K562 treated with DMSO at 1 percent for 4 hours (cell line): ENCODE results near the gene FPR1. TPM values are rescaled to one million over a fixed set of nuclear protein-coding genes. Genes with fewer than 3 reads are reported as not detected.

ENCODE experiments used
- total RNA-seq: library from RNA; unstranded; fragments of 300-600 nt; gene quantifications from 2 replicates; pipeline ENCODE4 v1.2.3, GENCODE V29; 2022; ENCODE audit not compliant: insufficient read depth

FPR1 gene, protein sequence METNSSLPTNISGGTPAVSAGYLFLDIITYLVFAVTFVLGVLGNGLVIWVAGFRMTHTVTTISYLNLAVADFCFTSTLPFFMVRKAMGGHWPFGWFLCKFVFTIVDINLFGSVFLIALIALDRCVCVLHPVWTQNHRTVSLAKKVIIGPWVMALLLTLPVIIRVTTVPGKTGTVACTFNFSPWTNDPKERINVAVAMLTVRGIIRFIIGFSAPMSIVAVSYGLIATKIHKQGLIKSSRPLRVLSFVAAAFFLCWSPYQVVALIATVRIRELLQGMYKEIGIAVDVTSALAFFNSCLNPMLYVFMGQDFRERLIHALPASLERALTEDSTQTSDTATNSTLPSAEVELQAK
- total RNA-seq, result 0.33 and 0.69 TPM in 2 replicates

DNA sequence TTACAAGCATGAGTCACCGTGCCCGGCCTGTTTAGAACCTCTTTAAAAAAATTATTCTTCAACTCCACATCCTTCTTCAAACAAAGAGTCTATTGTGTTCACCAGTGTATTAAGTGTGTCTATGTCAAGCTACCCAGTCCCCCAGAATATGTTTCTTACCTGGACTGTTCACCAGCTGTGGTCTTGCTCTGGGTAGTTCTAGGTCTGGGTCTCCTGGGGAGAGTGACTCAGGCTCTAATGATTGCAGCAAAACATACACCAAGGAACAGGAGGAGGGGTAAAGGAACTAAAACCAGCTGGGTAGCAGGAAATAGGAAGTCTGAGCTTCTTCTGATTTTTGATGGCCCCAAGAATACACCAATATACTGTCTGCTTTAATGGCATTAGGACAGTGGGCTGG is at the start of gene FPR1:
Gene FPR1 (minus strand): TSS at position 224 of the 400 bp plus-strand sequence. CDS start 4,884 bp downstream, outside the sequence.

GRCh38 chr19:51794885-51795490 is 43.3 kb upstream of the FPR1 start, which contains the start of gene FPR3:
Gene FPR3, plus strand, starts transcription at chr19:51795157. Its CDS starts 28,592 bp downstream, at chr19:51823749.

GRCh38 chr19:51760697-51761356 is 9.1 kb upstream of the FPR1 start, which contains the start of gene FPR2:
Gene FPR2, plus strand, starts transcription at chr19:51761180. Its CDS starts 7,479 bp downstream, at chr19:51768659.

Other genes starting within 250 kb of the FPR1 start
- gene SIGLEC6, start 220.2 kb downstream of the FPR1 start, total RNA-seq, result 32.0 and 34.1 TPM in 2 replicates
- gene ZNF175, start 180.6 kb downstream of the FPR1 start, total RNA-seq, result 7.6 and 12.7 TPM in 2 replicates
- 0.92 TPM in 1 of 2 replicates, not detected in the other for gene SIGLEC5, start 121.5 kb downstream of the FPR1 start, total RNA-seq
- 0.58 TPM in 1 of 2 replicates, not detected in the other for gene SIGLEC14, start 105.1 kb downstream of the FPR1 start, total RNA-seq
- 12.2 and 13.2 TPM in 2 replicates for gene SPACA6, start 58.5 kb downstream of the FPR1 start, total RNA-seq
- gene HAS1, start 27.9 kb downstream of the FPR1 start, total RNA-seq, result not detected in 2 replicates
- gene FPR2, start 9.3 kb upstream of the FPR1 start, total RNA-seq, result not detected in 2 replicates
- 1.9 and 2.6 TPM in 2 replicates for gene FPR3, start 43.3 kb upstream of the FPR1 start, total RNA-seq
- 1.1 and 2.1 TPM in 2 replicates for gene ZNF577, start 136.1 kb upstream of the FPR1 start, total RNA-seq
- 1.8 and 4.0 TPM in 2 replicates for gene ZNF649, start 153.1 kb upstream of the FPR1 start, total RNA-seq
- gene ZNF613, start 175.6 kb upstream of the FPR1 start, total RNA-seq, result 1.3 and 5.5 TPM in 2 replicates
- gene ZNF350, start 235.0 kb upstream of the FPR1 start, total RNA-seq, result 0.69 and 2.5 TPM in 2 replicates